ENCODE data around the gene SLC7A10. TPM values are rescaled to one million over a fixed set of nuclear protein-coding genes. Genes with fewer than 3 reads are reported as not detected.

The SLC7A10 gene
- total RNA-seq (2022), result not detected in 2 replicates
- percentile 5 among the genes with signal in this experiment for Bru-seq, nascent RNA
- BruChase-seq, experiment 1, labeled RNA remaining after a 2-hour chase, result percentile 8 among the genes with signal in this experiment
- percentile 10 among the genes with signal in this experiment for BruChase-seq, experiment 2, labeled RNA remaining after a 6-hour chase
- long read RNA-seq, result 0 reads

DNA sequence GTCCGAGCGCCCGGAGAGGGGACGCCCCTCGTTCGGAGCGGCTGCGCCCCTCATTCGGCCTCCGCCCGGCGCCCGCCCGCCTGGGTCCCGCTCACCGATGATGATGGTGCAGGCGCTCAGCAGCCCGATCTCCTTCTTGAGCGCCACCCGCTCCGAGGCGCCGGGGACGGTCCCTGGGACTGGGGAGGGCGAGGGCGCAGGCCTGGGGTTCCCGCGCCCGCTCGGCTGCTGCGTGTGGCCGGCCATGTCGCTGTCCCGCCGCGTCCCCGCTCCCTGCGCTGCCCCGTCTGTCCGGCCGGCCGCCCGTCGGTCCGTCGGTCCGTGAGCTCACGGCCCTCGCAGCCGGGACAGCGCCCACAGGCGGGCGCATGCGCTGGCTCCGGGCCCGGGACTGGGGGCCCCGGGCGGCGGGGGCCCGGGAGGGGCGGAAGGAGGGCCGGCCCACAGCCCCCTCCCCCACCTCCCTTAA, at the start of gene SLC7A10:
TSS of gene SLC7A10 (minus strand) at position 393 of the 469 bp plus-strand sequence. CDS start at position 246, 147 bp downstream.
- Histone ChIP-seq H3K36me3 (ENCODE audit: control insufficient read depth, insufficient read depth, low read length) (no peaks in the 10 kb centered on the region), H3K4me3 (ENCODE audit: low read depth, low read length) (no peak within 1 kb of the TSS), H3K9me3 (peaks cover 25% of the 10 kb centered on the region), H3K27me3 (replicated peaks; ENCODE audit: control insufficient read depth, insufficient read depth, low read length) (no peaks in the 10 kb centered on the region), H3K4me1 (no peaks in the 10 kb centered on the region)
- no peak for DNase-seq
- ChIA-PET CTCF (no interaction called here), POLR2A (no interaction called here)
- H3K9me3 Mint-ChIP-seq (ENCODE audit: unreplicated experiment), result peaks cover 16% of the 10 kb centered on the region
- H3K36me3 Mint-ChIP-seq (ENCODE audit: insufficient read depth, unreplicated experiment), result no peaks in the 10 kb centered on the region
- H3K27ac Mint-ChIP-seq (ENCODE audit: unreplicated experiment), result no peak within 1 kb of the TSS
- intact Hi-C loops (cut with micrococcal nuclease; ENCODE audit: unreplicated experiment), result no loop called here
- H3K27me3 Mint-ChIP-seq (ENCODE audit: insufficient read depth, unreplicated experiment), result peaks cover 3% of the 10 kb centered on the region
- H3K4me3 Mint-ChIP-seq (ENCODE audit: unreplicated experiment), result no peak within 1 kb of the TSS
- BruUV-seq (replicated peaks), result no TSS peak
- no peak for TF ChIP-seq CTCF (IDR thresholded peaks at IDR 0.05; ENCODE audit: insufficient read depth in 1 of 2, low read depth in 1 of 2, low read length in 1 of 2, severe bottlenecking in 1 of 2, unreplicated experiment in 1 of 2)
- H3K4me1 Mint-ChIP-seq (ENCODE audit: low read depth, unreplicated experiment), result no peaks in the 10 kb centered on the region

GRCh38 chr19:33274663-33275558, 49.3 kb upstream of the SLC7A10 start:
- H3K4me1 ChIP-seq, result peaks cover 69% of the 10 kb centered on the region
- H3K4me3 ChIP-seq (ENCODE audit: low read depth, low read length), result no peak overlapping the region
- CTCF ChIA-PET, result interaction anchor here (0.7 to 1.8 kb wide), 2 partner anchors 28 to 39 kb away, joined by 3 to 9 read pairs; partner anchors contain the start of gene CEBPA

More at GRCh38 chr19:33274663-33275558, 49.3 kb upstream of the SLC7A10 start:
- intact Hi-C loops (cut with micrococcal nuclease; ENCODE audit: unreplicated experiment), result loop anchor here (5.0 kb wide), 1 partner anchor 33 kb away; no protein-coding TSS in a partner anchor
- Histone ChIP-seq H3K36me3 (ENCODE audit: control insufficient read depth, insufficient read depth, low read length) (no peaks in the 10 kb centered on the region), H3K27me3 (replicated peaks; ENCODE audit: control insufficient read depth, insufficient read depth, low read length) (no peaks in the 10 kb centered on the region), H3K9me3 (0 out of 2 replicates have a peak, but pooled peaks cover 5% of the 10 kb centered on the region)
- no peak for TF ChIP-seq CTCF (IDR thresholded peaks at IDR 0.05; ENCODE audit: insufficient read depth in 1 of 2, low read depth in 1 of 2, low read length in 1 of 2, severe bottlenecking in 1 of 2, unreplicated experiment in 1 of 2)
- Mint-ChIP-seq H3K27me3 (ENCODE audit: insufficient read depth, unreplicated experiment) (no peaks in the 10 kb centered on the region), H3K4me3 (ENCODE audit: unreplicated experiment) (no peak overlapping the region), H3K4me1 (ENCODE audit: low read depth, unreplicated experiment) (peaks cover 29% of the 10 kb centered on the region), H3K9me3 (ENCODE audit: unreplicated experiment) (no peaks in the 10 kb centered on the region), H3K27ac (ENCODE audit: unreplicated experiment) (peak overlapping the region; percentile 60), H3K36me3 (ENCODE audit: insufficient read depth, unreplicated experiment) (peaks cover 6% of the 10 kb centered on the region)
- DNase-seq, result no peak
- POLR2A ChIA-PET, result interaction anchor here (1.0 to 1.6 kb wide), 2 partner anchors 28 to 129 kb away, joined by 4 to 6 read pairs; partner anchors contain the start of gene CEBPA
- BruUV-seq (replicated peaks), result no TSS peak

Data from Caco-2 (cell line).